Right renal pelvis (tissue), 4 donors: ENCODE measurements around the gene AIG1. TPM values are rescaled to one million over a fixed set of nuclear protein-coding genes. Genes with fewer than 3 reads are reported as not detected.
"Not testable (repeated sequence)": the region's sequence is repeated elsewhere in the genome, so short reads cannot be mapped to it uniquely, and the experiment has no call there.

Experiments
- DNase-seq, 4 donors: peaks; one replicate each; pipeline ENCODE4 v3.0.0-alpha.2; 2013; ENCODE audit warnings: low read depth in 4 of 4, low spot score in 3 of 4, missing footprints in 1 of 4
- polyA plus RNA-seq, 4 donors: library from polyadenylated mRNA; unstranded; fragments of 120-200 nt; gene quantifications; one replicate each; pipeline ENCODE4 v1.2.1, GENCODE V29; 2013; ENCODE audit not compliant: insufficient read length in 4 of 4

Gene AIG1
- polyA plus RNA-seq, 4 donors = 108 to 117 (median 111) TPM

- not testable (repeated sequence) for DNase-seq
These were observed 247.1 kb downstream of the AIG1 start for GRCh38 chr6:143307760-143308159.

- no peak for DNase-seq
These were observed 252.5 kb downstream of the AIG1 start for GRCh38 chr6:143313163-143313562.

GRCh38 chr6:143321491-143322086 is 260.9 kb downstream of the AIG1 start:
- DNase-seq = no peak

DNA sequence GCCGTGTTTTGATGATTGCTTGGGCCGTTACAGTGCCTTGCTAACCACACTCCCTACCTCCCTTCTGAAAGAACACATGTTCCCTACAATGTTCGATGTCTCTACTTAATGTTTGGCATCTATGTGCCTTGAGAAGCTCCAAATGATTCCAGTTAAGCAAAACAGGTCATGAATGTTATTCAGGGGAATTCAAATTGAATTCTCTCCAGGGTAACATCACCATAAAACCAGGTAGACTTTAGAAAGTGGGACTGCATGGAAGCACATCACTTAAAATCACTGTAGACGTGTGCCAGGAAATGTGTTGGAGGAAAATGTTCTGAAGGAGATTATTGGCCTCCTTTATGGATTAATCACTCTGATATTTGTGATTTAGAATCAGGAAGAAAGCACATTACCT is 261.7 kb downstream of the AIG1 start:
- DNase-seq = no peak

- peak in 2 of 4 donors; percentile 31 to 43 for DNase-seq
These were observed 263.2 kb downstream of the AIG1 start for GRCh38 chr6:143323729-143324470.

DNA sequence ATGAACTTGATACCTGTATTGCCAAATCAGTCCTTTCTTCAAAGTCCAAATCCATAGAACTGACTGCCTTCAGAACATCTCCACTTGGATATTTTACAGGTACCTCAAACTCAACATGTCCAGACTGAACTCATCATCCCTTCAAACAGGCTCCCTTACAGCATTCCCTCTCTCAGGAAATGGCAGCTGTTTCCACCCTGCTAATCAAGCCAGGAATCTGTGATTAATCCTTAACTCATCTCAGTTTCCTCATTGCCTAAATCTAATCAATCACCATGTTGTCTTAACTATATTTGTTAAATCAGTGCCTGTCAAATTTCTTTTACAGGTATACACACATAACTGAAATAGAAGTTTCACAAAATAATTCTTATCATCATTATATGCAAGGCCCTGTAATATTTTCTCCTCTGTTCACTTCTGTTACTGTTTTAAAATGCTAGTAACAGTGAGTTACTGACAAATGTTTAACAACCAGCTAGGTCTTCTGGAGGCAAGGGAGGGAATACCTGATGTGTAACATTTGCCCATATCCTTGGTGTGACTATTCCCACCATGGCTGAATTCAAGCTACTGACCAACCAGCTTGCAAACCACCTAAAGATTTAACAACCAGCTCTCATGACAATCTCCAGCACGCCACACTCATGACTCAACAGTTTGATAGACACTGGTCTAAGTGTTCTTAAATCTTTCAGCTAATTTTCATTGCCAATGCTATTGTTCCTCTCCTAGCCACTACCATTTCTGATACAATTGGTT is 264.9 kb downstream of the AIG1 start:
- no peak for DNase-seq

- no peak for DNase-seq
These were observed 268.2 kb downstream of the AIG1 start for GRCh38 chr6:143328876-143329275.

DNA sequence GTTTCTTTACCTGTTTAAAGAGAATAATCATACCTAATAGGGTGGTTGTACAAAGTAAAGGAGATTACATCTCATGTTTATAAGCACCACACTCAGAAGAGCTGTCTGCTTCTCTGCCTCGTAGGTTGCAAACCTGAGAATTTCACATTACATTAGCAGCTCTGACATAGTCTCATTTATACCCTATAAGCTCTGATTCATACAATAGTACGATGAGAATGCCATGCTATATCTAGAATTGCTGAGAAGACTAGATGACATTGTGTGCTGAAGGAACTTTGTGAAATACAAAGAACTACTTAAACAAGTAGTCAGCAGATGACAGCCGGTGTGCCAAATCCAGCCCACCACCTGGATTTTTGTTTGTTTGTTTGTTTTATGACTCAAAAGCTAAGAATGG is 268.6 kb downstream of the AIG1 start:
- DNase-seq = no peak

GRCh38 chr6:143331362-143331761 is 270.7 kb downstream of the AIG1 start:
- DNase-seq = no peak

DNA sequence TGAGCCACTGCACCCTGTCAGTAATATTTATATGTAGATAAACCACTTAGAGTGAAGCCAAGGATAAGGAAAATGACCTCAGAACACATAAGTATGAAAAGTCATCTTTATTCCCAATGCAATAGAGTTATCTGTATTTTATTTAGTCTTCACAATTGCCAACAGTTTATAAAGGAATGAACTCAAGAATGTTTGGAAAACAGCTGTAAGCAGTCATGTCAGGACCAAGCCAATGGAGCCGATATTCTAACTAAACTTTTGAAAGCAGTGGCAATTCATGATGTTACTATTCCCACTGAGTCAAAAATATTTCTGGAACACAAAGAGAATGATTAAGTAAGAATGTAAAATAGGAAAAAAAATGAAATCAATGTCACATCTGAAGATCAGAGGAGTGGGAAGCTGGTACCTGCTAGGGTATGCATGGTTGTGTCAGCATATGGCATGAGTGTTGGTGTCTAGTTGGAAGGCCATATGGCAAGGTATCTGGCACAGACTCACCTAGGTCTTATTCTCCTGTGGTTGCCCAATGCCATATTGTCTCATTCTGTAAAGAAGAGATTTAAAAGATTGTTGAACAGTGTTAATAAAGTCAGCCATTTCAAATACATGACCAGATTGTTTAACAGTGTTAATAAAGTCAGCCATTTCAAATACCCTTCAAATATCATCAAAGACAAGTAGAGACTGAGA is 271.6 kb downstream of the AIG1 start:
- DNase-seq = no peak

- no peak for DNase-seq
These were observed 272.4 kb downstream of the AIG1 start for GRCh38 chr6:143333081-143333480.

- no peak for DNase-seq
These were observed 273.2 kb downstream of the AIG1 start for GRCh38 chr6:143333749-143334520.

DNA sequence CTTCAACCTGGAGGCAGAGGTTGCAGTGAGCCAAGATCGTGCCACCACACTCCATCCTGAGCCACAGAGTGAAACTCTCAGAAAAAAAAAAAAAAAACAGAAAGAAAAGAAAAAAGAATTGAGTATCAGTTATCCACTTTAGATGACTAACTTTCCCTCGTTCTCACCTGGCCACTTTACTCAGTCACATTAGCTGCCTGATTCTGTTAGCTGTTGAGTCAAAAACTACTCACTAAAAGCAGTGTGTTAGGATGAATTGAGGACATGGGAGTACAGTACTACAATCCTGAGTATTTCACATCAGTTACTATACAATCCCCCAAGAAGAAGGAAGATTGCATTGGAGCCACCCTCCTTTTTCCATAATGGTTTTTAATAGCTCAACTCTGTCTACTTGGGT is 275.2 kb downstream of the AIG1 start:
- no peak for DNase-seq

- DNase-seq = no peak
These were observed 275.9 kb downstream of the AIG1 start for GRCh38 chr6:143336446-143337152.

DNA sequence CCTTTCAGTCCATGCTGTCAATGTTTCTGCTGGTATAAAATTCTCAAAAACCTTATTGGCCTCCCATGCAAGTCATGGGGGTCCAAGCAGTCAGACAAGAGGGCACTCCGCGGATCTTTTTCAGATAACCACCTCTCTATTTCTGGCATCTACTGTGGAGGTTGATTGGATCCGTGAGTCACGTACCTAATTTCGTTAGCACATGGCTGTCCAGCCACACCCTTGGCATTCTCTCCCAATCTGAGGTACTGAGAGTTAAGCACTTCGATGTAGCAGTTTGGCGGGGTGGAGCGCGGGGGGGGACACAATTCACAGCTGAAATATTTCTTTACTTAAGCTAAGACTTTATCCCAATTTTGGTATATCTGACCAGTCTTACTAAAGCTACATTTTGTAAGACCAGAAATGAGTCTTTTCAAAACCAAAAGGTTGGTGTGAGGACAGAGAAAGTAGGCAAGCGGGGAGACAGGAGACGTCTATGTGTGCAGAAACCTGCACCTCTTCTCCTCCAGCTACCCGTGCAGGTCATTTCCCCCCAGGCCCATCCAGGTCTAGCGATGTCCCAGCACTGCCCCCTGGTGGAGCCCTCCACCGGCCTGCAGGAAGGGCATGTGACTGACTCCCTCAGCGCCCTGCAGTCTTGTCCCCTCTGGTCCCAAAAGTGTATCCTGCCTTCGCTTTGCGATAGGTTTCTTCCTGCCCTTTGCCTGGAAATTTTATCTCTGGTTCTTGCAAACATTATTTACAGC is 276.7 kb downstream of the AIG1 start:
- no peak for DNase-seq

DNA sequence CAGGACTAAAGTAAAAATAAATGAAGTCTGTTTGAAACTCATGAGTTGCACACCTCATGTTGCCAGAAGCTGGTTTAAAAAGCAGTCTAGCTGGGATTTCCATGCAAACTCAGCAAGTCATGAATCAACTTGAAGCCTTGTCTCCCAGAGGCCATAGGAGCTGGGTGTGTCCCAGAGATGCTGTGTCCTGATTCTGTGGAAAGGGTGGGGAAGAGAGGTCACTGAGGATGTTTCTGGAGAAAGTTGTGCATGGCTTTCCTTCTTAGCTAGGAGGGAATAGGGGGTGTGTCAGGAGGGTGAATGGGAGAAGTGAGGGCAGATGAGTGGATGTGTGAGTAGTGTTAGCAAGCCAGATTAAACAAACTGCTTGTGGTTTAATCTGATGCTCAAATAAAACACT is 278.5 kb downstream of the AIG1 start:
- no peak for DNase-seq

DNA sequence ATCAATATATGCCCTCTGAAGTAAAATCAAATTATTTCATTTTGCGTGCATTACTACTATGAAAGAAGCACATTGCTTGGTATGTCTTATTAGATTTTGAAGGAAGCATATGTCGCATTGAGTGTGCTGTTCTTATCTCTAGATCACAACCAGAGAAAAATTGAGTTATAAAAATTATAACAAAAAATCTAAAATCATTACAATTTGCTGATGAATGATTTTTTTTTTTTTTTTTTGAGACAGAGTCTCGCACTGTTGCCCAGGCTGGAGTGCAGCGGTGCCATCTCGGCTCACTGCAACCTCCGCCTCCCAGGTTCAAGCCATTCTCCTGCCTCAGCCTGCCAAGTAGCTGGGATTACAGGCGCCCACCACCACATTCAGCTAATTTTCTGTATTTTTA is 284.8 kb downstream of the AIG1 start:
- not testable (repeated sequence) for DNase-seq

DNA sequence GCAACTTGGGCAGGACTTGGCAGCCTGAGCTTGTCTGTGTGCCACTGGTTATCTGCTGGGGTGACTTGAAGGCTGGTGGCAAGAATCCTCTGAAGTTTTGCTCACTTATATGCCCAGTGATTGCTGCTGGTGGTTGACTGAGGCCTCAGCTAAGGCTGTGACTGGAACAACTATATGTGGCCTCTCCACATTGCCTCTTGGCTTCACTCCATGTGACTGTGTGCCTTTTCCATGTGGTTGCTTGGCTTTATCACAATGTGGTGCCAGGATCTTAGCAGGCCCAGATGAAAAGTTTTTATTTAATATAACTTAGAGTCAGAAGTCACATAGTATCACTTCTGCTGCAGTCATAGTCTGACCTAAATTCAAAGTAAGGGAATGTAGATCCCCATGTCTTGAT is 285.3 kb downstream of the AIG1 start:
- no peak for DNase-seq

GRCh38 chr6:143348531-143348930 is 287.8 kb downstream of the AIG1 start:
- DNase-seq = no peak
